ENCODE measurements around the gene ECE2.

ECE2 gene

DNA sequence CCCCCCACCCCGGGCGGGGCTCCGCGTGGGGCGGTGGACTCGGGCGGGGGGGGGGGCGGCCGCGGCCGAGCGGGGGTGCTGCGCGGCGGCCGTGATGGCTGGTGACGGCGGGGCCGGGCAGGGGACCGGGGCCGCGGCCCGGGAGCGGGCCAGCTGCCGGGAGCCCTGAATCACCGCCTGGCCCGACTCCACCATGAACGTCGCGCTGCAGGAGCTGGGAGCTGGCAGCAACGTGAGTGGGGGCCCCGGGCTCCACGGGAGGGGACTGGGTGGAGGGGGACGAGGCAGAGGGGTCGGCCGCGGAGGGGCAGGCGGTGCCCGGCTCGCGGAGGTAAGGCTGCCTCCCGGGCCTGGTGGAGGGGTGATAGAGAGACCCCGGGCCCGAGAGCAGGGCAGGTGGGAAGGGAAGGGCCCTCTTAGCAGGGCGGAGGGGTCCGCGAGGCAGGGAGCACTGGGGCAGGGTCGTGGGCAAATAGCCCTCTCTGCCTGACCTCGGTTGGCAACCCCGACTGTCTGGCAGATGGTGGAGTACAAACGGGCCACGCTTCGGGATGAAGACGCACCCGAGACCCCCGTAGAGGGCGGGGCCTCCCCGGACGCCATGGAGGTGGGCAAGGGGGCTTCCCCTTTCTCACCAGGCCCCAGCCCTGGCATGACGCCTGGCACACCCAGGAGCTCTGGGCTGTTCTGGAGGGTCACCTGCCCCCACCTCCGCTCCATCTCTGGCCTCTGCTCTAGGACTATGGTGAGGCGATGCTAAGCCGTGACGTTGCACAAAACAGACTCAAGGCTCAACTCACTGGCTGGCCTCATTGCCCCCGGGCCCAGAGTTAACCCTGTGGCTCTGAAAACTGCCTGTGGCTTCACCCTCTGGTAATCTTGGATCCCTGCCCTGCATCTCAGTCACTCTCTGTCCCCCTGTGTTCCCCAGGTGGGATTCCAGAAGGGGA, at the start of gene ECE2:
TSS of gene ECE2 (plus strand) at position 62 of the 950 bp plus-strand sequence. CDS start at position 194, 132 bp downstream.
- no peak for DNase-seq (ENCODE audit: low spot score)

DNA sequence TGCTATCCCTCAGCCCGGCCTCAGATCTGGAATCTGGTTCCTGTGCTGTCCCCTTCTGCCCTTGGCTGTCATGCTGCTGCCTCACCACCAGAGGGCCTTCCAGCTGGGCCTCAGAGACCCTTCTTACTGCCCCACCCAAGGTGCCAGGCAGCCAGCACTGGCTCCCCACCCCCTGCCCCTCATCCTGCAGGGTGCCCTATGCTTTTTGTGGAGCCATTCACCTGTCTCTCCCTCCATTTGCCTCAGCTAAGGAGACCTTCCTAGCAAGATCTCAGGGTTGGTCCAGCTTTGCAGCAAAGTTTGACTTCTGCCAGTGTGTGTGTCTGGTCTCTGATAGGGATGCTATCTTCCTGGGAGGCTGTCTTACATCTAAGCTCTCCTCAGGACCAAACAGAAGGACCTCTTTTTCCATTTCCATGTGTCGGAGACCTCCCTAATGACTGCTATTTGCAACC, 48.3 kb upstream of the ECE2 start:
- DNase-seq (ENCODE audit: low spot score) (peak; percentile 68), FAIRE-seq (no peak)

More for the DNA sequence above, at the start of gene ECE2:
- FAIRE-seq, result no peak

DNA sequence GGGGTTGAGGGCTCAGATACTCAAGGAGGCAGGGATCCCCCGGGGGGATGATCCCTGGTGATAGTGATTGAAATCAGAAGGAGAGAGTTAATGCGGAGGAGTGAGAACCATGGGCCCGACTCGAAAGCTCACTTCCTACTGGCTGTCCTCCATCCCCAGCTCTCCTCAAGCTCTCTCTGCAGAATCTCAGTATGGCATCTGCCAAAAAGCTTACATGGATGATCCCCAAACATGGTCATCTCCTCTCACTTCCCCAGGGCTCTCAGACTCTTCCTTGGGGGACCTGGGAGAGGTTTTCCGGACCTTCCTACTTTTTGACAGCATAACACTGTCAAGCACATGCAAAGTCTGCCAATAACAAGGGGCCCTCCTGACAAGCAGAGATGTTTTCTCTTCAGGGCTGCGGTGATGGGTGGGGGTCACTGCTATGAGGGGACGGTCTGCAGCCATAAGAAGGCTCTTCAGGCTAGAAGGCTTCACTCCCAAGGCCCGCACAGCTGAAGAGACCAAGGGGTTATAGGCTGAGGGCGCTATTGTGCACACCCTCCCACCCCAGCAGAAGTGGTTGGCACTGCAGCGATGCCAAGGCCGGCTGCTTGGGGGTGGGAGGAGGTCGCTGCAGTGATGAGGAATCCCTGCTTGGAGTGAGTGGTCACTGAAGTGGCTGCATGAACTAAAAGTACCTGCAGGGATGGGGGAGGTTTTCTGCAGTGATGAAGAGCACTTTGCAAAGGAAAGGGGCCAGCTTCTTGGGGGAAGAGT, 47.3 kb upstream of the ECE2 start:
- DNase-seq (ENCODE audit: low spot score) (no peak), FAIRE-seq (no peak)

DNA sequence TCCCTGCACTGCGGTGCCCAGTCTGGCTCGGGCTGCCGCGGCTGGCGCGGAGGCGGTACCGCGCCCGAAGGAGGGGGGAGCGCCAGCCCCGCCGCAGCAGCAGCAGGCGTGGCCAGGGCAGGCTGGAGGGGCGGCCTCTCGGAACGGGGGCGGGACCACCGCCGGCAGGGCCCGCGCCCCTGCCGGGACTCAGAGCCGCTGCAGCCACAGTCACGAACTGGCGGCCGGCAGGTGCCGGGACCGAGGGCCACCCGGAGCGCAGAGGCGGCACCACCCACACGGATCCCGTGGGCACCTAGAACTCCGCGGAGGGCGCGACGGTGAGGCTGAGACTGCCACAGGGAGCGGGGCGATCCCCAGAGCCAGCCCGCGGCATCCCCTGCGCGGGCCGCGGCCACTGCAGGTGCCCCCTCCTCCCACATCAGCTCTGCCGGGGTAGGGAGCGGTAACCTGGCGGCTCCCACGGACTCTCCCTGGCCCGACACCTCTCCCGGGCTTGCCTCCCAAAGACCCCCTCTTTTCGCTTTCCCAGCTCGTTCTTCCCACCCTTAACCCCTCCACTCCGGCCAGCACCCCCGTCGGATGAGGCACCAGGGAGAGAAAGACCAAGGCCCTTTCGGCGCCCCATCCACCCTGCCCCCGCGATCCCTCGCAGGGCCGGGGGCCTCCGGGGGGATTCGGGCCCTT, 46.3 kb upstream of the ECE2 start, which contains the start of gene VWA5B2:
TSS of gene VWA5B2 (plus strand) at position 192 of the 687 bp plus-strand sequence. CDS start 944 bp downstream, outside the sequence.
- peak; percentile 97 for FAIRE-seq
- DNase-seq (ENCODE audit: low spot score), result peak; percentile 97

DNA sequence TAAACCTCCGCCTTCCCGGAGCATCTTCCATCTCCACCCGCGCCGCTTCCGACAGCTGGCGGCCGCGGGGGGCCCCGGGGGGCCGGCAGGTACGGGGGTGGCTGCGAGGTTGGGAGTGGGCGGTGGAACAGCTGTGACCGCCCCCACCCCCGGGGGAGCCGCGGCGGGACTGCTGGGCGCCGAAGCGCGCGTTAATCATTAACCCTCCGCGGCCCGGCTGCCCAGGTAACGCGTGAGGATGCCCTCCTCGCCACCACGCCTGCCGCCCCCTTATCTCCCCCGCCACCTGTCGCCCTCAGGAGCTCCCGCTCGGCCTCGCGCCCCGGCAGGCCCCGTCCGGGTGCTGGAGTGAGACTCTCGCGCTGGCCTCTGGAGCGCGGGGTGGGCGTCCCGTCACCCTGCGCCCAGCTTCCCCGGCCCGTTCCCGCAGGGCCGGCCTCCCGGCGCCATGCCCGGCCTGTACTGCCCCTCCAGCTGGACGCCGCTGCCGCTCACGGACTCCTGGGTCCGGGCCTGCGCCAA, 45.7 kb upstream of the ECE2 start:
- FAIRE-seq (no peak), DNase-seq (ENCODE audit: low spot score) (no peak)

DNA sequence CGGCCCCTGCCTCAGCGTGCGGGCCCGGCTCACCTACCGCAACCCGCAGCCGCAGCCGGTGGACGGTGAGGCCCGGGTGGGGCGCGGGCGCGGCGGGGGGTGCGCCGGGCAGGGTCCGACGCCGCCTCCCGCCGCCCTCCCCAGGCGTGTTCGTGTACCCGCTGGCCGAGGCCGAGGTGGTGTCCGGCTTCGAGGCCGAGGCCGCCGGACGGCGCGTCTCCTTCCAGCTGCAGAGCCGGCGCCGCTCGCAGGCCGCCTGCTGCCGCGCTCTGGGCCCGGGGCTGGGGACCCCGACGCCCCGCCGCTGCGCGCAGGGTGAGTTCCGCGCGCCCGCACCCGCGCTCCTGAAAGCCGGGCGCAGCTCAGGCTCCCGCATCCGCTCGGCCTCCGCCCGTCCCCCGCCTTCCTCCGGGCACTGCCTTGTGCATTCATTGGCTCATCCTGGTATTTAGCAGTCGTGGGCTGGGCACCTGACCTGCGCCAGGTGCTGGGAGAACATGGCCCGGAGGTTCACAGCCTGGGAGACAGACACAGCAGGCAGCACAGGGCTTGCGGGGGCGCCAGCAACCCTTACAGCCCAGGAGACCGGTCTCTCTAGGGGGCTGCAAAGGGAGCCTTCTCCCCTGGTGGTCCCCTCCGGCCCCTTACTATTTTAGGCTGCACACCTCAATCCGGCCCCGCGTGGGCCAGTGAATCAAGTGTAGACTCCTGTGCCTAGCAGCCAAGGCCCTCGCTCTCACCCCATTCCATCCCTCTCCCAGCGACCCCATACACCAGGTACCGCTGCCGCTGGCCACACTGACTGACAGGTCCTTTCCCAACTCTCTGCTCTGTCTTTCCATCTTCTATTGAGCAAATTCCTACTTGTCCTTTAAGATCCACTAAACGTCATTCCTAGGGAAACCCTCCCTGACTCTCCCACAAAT, 45.0 kb upstream of the ECE2 start:
- no peak for DNase-seq (ENCODE audit: low spot score)
- FAIRE-seq, result no peak

DNA sequence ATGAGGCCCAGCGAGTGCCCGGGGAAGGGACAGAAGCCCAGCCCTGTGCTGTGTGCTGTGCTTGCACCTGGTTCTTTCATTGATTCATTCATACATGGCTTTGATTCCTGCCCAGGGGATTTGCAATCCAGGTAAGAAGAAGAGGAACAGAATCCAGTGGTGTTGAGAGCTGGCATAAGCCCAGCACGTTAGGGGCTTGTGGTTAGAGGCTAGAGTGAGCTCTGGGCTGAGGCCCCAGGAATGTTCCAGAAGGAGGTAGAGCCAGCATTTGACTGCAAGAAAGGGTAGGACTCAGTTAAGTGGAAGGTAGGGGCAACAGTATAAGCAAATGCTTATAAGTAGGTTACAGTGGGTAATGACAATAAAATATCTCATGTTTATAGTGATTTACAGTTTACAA, 44.2 kb upstream of the ECE2 start:
- DNase-seq (ENCODE audit: low spot score) (no peak), FAIRE-seq (no peak)

DNA sequence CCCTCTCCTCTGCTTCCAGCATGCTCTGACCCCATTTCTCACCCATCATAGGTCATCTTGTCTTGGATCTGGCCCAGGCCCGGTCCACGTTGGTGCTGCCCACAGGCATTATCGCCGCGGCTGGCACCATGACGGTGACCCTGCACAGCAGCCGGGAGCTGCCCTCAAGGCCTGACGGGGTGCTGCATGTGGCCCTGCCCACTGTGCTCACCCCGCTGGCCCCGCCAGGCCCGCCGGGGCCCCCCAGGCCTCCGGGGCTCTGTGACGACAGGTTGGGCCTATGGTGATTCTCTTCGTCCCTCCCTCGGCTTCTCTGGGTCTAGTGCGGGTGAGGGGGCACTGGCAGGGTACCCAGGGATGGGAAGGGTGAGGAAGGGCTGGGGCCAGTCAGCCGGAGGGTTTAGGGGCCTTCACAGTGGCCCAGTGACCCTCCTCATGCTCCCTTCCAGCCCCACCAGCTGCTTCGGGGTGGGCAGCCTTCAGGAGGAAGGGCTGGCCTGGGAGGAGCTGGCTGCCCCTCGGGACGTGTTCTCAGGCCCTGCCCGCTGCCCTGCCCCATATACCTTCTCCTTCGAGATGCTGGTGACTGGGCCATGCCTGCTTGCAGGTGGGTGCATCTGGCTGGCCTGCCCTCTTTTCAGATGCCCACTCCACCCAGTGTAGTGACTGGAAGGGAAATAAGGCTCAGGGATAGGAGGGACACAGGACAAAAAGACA, 42.5 kb upstream of the ECE2 start:
- no peak for FAIRE-seq

DNA sequence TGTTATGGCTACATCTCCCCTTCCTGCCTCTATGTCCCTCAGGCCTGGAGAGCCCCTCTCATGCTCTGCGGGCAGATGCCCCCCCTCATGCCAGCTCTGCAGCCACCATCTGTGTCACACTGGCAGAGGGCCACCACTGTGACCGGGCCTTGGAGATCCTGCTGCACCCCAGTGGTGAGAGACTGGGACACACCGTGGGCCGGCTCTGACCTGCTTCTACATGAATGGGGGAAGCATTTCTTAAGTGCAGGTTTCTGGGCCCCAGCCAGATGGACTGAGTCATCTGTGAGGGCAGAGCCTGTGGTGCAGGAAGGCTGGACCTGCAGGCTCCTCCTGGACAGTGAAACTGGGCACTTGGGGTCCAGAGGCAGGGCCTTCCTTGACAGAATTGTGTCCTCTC, 41.6 kb upstream of the ECE2 start:
- no peak for FAIRE-seq
- DNase-seq (ENCODE audit: low spot score), result peak; percentile 88

More for the DNA sequence above, 42.5 kb upstream of the ECE2 start:
- no peak for DNase-seq (ENCODE audit: low spot score)

DNA sequence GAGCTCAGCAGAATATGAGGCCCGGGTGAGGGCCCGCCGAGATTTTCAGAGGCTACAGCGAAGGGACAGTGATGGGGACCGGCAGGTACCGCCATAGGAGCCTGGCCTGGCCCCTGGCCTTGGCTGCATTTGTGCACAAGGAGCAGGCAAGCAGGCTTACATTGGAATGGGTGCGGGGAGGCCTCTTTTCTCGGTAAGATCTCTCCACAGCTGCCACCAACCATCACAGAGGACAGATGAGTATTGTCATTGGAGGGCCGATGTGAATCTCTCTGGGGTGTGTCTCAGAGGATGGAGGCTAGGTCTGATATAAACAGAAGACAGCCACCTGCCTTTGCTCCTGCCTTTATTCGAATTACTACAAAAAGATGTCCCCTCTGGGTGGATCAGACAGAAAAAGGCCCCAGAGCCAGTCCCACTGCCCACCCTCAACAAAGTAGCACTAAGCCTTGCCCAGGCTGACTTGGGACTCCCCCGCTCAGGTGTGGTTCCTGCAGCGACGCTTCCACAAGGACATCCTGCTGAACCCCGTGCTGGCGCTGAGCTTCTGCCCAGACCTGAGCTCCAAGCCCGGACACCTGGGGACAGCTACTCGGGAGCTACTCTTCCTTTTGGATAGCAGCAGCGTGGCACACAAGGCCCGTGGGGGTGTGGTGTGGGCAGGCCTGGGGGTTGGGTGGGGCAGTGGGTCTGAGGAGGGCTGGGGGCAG, 41.0 kb upstream of the ECE2 start:
- DNase-seq (ENCODE audit: low spot score), result no peak
- no peak for FAIRE-seq

DNA sequence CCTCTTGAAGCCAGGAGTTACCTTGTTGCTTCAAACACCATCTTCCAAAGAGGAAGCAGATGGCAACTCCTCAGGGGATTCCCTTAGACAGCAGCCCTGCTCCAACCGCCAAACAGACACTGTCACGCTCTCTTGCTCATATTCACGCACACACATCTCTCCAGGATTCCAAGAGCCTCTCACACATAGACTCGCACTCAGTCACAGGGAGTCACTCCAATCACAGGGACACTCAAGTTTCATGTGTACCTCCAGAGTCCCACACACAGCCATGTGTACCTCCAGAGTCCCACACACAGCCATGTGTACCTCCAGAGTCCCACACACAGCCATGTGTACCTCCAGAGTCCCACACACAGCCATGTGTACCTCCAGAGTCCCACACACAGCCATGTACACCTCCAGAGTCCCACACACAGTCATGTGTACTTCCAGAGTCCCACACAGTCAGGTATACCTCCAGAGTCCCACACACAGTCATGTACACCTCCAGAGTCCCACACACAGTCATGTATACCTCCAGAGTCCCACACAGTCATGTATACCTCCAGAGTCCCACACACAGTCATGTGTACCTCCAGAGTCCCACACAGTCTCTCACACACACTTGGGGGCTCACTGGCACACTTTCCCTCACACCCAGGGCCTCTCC, 40.3 kb upstream of the ECE2 start:
- no peak for DNase-seq (ENCODE audit: low spot score)
- FAIRE-seq, result no peak

DNA sequence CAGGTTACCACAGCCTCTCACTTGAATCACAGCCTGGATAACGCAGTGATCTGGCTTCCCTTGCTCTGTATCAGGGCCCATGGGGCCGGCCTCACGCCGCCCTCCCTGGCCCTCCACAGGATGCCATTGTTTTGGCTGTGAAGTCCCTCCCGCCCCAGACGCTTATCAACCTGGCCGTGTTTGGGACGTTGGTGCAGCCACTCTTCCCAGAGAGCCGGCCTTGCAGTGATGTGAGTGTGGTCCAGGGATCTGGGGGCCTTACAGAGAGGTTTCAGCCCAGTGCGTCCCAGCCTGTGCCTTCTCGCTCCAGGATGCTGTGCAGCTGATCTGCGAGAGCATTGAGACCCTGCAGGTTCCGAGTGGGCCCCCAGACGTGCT, 39.8 kb upstream of the ECE2 start:
- FAIRE-seq (no peak), DNase-seq (ENCODE audit: low spot score) (no peak)

DNA sequence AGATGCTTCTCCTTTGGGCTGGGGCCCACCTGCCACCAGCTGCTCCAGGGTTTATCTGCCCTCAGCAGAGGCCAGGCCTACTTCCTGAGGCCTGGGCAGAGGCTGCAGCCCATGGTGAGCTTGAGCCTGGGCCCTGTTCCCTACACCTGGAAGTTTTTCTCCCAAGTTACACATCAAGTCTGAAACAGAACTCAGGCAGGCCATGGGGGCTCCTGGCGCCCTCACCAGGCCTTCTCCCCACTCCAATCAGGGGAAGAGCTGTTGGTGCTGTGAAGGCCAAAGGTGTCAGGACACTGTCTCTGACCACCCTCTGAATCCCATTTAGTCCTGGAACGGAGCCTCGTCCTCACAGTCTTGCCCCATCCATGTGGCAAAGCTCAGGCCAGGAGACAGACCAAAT, 39.2 kb upstream of the ECE2 start:
- DNase-seq (ENCODE audit: low spot score), result no peak
- FAIRE-seq, result no peak

DNA sequence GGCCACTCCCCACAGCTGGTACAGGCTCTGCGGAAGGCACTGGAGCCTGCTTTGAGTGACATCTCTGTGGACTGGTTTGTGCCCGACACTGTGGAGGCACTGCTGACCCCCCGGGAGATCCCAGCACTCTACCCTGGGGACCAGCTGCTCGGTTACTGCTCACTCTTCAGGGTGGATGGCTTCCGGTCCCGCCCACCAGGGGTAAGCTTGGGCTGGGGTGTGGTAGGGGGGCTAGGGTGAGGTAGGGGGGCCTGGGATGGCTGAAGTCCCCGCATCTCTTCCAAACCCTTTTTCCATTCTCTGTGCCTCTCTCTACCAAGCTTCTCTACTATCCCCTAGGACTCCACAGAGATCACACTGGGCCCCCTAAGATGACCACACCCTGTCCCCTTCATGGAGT, 38.6 kb upstream of the ECE2 start:
- DNase-seq (ENCODE audit: low spot score), result no peak
- FAIRE-seq, result no peak

DNA sequence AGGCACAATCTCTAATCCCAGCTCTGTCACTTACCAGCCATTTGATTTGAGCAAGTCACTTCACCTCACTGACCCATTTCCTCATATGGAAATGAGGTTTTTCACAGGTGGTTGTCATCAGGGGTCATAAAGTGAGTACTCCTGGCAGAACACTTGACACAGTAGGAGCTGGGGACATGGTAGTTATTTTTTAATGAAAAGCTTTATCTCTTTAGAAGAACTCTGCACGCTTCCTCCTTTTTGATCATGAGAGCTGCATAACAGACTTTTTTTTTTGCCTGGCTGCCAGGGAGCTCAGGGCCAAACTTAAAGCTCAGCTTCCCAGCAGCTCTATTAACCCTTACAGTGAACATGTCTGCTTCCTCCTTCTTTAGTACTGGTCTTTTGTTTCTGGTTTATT, 38.0 kb upstream of the ECE2 start:
- FAIRE-seq, result no peak
- no peak for DNase-seq (ENCODE audit: low spot score)

DNA sequence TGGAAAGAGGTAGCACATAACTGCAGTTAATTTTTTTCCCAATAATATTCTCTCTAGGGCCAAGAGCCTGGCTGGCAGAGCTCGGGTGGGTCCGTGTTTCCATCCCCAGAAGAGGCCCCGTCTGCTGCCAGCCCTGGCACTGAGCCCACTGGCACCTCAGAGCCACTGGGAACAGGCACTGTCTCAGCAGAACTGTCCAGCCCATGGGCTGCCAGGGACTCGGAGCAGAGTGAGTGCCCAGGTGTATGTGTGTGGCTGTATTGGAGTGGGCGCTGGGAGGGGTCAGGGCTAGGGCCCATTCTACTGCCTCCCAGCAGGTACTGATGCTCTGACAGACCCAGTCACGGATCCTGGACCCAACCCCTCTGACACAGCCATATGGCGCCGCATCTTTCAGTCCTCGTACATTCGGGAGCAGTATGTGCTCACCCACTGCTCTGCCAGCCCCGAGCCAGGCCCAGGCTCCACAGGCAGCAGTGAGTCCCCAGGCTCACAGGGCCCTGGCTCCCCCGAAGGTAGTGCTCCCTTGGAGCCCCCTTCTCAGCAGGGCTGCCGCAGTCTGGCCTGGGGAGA, 37.5 kb upstream of the ECE2 start:
- FAIRE-seq (no peak), DNase-seq (ENCODE audit: low spot score) (no peak)

DNA sequence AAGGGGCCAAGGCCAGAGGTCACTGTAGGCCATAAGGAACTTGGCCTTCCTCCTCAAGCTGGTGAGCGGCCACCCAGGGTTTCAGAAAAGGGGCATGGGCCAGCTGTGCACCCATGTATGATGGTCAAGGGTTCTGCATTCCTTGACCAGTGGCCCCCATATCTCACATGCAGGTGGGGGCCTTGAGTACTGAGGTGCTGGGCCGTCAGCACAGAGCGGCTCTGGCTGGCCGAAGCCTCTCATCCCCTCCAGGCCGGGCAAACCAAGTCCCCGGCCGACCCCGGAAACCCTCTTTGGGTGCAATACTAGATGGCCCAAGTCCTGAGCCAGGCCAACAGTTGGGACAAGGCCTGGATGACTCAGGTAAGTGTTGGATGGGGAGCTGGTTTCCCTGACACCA, 36.6 kb upstream of the ECE2 start:
- DNase-seq (ENCODE audit: low spot score) (no peak), FAIRE-seq (no peak)

DNA sequence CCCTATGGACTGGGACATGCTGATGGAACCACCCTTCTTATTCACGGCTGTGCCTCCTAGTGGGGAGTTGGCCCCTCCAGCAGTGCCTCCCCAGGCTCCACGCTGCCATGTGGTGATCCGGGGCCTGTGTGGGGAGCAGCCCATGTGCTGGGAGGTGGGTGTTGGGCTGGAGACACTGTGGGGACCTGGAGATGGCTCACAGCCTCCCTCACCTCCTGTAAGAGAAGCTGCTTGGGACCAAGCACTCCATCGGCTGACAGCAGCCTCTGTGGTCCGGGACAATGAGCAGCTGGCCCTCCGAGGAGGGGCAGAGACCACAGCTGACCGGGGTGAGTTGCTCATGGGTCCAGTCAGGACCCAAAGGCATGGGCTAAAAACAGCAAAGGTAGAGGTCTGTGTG, 36.1 kb upstream of the ECE2 start:
- FAIRE-seq (no peak), DNase-seq (ENCODE audit: low spot score) (no peak)

Measured in urothelium cell line (cell line).